Pancreas (tissue), 10 donors: Measurements from ENCODE around the gene KLHL30. TPM values are rescaled to one million over a fixed set of nuclear protein-coding genes. Genes with fewer than 3 reads are reported as not detected.

ENCODE experiments used
- ATAC-seq, 4 donors: fragments of 200-7000 bp; cut with Tn5 transposase; one replicate each; pipeline versions ENCODE4 v1.8.0 to v1.9.1; 2020; ENCODE audit warnings: mild to moderate bottlenecking in 4 of 4, moderate library complexity in 4 of 4
- DNase-seq, 6 donors: peaks; one replicate each; pipeline ENCODE4 v3.0.0-alpha.2; 2020
- FAIRE-seq: peaks from 2 replicates; lab custom pipeline; 2012; peaks lifted over from hg19 to GRCh38; lab: Jason Lieb, UNC
- H3K27ac ChIP-seq, 4 donors: fragments of 200-600 bp; sonication (generic); 1 replicate in 3 of 4; 2 replicates in 1 of 4; pipeline versions ENCODE4 v1.5.0 to v1.8.0; 2020
- H3K27me3 ChIP-seq, 4 donors: fragments of 200-600 bp; one replicate each; pipeline ENCODE4 v1.8.0; 2021
- H3K36me3 ChIP-seq, 3 donors: fragments of 200-600 bp; sonication (generic) in 1 of 3; one replicate each; pipeline versions ENCODE4 v1.5.0 to v1.8.0; 2020 to 2021
- H3K4me1 ChIP-seq, 3 donors: fragments of 200-600 bp; one replicate each; pipeline ENCODE4 v1.8.0; 2021
- H3K4me3 ChIP-seq, 4 donors: fragments of 200-600 bp; sonication (generic) in 2 of 4; one replicate each; pipeline versions ENCODE4 v1.5.0 to v1.8.0; 2020 to 2021
- H3K9me3 ChIP-seq, 4 donors: fragments of 200-600 bp; one replicate each; pipeline ENCODE4 v1.8.0; 2021
- WGBS, 2 donors: extraction: QIAGEN DNeasy Blood & Tissue Kit; methylation state at CpG; one replicate each; pipeline ENCODE4 v1.1.7; 2013; 5-methylcytosine and 5-hydroxymethylcytosine counted together
- intact Hi-C, 3 donors: fragments of 100-400 bp; cut with DNase I; formaldehyde crosslinking; loops; one replicate each; pipeline versions ENCODE4 v1.11.1 to v1.14.2; 2022
- polyA plus RNA-seq, 2 donors: library from polyadenylated mRNA; stranded (reverse); fragments of 200-250 nt; gene quantifications; one replicate each; pipeline ENCODE4 v1.2.3, GENCODE V29; 2013
- total RNA-seq, 6 donors: library from RNA; stranded (reverse); fragmentation: NEBNext Ultra II Directional in 4 of 6; extraction: Animal tissue kit (Norgen Biotek cat#: 25700) in 4 of 6; gene quantifications; one replicate each; pipeline versions ENCODE4 v1.2.1 to v1.2.4, GENCODE V29; 2021 to 2023
- TF ChIP-seq, protein P1 (sequence below), 4 donors: fragments of 200-600 bp; sonication (generic) in 3 of 4; IDR thresholded peaks; one replicate each; pipeline versions ENCODE4 v1.5.0 to v1.8.0; 2021; ENCODE audit warnings: antibody characterized with exemption in 4 of 4
- donor health status: healthy with polysubstance abuse.
- donor health status: DM: no; HTN: no; CAD: no; lungs with moderate emphysema.
- donor health status: DM: no; HTN: no; CAD: no.
- donor health status: control.
- donor health status: control.
- donor health status: Bipolar disorder and iron deficiency.
- donor health status: DM: yes; HTN: yes; CAD: no.
- donor health status: DM: no; HTN: no; CAD: no.
- donor health status: DM: no; HTN: no; CAD: no.
- donor health status: DM: yes; HTN: yes; CAD: no.

KLHL30 gene
- total and polyA plus RNA-seq, 8 donors: 0.03 to 0.14 (median 0.11) TPM; not detected in 2

DNA sequence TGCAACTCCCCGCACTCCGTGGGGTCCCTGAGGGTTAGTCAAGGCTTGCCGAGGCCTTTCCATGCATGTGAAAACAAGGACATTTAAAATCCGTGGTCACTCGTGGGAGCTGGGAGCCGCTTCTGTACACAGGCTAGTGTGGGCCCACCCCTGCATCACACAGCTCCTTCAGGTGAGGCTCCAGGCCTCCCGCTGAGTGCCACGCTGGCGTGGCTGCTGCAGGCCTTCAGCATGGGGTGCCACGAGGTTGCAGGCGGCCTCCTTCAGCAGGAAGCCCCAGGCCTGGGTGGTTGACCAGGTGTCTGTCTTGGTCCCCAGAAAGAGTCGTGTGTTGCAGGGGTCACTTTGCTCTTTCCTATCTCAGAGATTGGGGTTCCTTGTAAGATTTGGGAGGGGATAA, 6.6 kb downstream of the KLHL30 start:
- no peaks in the 10 kb centered on the region for H3K9me3 ChIP-seq
- H3K27me3 ChIP-seq: no peaks in the 10 kb centered on the region
- H3K4me3 ChIP-seq: no peak overlapping the region
- no peak for FAIRE-seq
- H3K36me3 ChIP-seq: no peaks in the 10 kb centered on the region
- H3K27ac ChIP-seq: no peak overlapping the region
- TF ChIP-seq, protein P1, sequence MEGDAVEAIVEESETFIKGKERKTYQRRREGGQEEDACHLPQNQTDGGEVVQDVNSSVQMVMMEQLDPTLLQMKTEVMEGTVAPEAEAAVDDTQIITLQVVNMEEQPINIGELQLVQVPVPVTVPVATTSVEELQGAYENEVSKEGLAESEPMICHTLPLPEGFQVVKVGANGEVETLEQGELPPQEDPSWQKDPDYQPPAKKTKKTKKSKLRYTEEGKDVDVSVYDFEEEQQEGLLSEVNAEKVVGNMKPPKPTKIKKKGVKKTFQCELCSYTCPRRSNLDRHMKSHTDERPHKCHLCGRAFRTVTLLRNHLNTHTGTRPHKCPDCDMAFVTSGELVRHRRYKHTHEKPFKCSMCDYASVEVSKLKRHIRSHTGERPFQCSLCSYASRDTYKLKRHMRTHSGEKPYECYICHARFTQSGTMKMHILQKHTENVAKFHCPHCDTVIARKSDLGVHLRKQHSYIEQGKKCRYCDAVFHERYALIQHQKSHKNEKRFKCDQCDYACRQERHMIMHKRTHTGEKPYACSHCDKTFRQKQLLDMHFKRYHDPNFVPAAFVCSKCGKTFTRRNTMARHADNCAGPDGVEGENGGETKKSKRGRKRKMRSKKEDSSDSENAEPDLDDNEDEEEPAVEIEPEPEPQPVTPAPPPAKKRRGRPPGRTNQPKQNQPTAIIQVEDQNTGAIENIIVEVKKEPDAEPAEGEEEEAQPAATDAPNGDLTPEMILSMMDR (IDR thresholded peaks at IDR 0.05): no peak
- 81 to 89% methylated on average over 12 of the region's 12 CpGs for WGBS, 2 donors
- no peak for ATAC-seq
- no peaks in the 10 kb centered on the region for H3K4me1 ChIP-seq
- intact Hi-C loops: no loop called here
- no peak for DNase-seq

DNA sequence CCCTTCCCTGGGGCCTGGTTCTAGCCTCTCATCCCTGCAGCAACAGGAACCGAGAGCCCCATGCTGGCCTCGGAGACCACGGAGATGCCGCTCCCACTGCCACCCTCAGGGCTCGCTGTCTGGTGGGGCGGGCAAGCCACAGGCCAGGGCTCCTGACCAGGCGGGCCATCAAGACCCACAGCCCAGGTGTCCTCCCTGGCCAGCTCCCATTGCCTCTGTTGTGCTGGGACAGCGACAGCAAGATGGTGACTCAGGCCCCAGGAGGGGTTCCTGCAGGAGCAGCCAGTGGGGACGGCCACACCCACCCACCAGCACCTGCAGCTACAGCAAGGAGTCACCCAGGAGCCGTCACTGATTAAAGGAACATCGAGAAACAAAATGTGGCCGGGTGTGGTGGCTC, 7.4 kb downstream of the KLHL30 start:
- Histone ChIP-seq H3K36me3 (no peaks in the 10 kb centered on the region), H3K9me3 (no peaks in the 10 kb centered on the region), H3K4me3 (no peak overlapping the region), H3K27me3 (no peaks in the 10 kb centered on the region), H3K27ac (no peak overlapping the region), H3K4me1 (no peaks in the 10 kb centered on the region)
- DNase-seq (no peak), ATAC-seq (no peak), FAIRE-seq (no peak)
- WGBS, 2 donors: 75 to 77% methylated on average over 11 to 12 of the region's 12 CpGs
- TF ChIP-seq, protein P1 (IDR thresholded peaks at IDR 0.05): no peak
- intact Hi-C loops: no loop called here

DNA sequence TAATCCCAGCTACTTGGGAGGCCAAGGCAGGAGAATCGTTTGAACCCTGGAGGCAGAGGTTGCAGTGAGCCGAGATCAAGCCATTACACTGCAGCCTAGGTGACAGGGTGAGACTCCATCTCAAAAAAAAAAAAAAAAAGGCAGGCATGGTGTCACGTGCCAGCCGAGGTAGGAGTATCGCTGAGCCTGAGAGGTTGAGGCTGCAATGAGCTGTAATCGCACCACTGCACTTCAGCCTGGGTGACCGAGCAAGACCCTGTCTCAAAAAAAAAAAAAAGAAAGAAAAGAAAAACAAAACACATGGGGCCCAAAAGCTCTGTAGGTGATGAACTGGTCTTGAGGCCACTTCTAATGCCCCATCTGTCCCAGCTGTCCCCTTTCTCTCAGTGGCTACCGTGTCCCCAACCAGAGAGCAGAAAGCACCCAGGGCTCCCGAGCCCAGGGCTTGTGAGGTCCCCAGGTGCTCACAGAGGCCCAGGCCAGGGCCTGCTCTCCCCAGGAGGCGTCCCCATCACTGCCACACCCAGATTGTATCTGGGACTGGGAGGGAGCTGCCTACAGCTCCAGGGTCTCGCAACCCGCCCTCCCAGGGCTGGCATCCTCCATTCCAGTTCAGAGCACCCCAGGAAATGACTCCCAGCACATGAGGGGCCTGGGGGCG, 8.5 kb downstream of the KLHL30 start:
- WGBS, 2 donors: 87% methylated on average over 13 of the region's 13 CpGs
- TF ChIP-seq, protein P1 (IDR thresholded peaks at IDR 0.05): no peak
- intact Hi-C loops: no loop called here
- peak in 1 of 6 donors; percentile 47 for DNase-seq
- no peak overlapping the region for H3K4me3 ChIP-seq
- no peak overlapping the region for H3K27ac ChIP-seq
- H3K9me3 ChIP-seq: no peaks in the 10 kb centered on the region
- H3K36me3 ChIP-seq: no peaks in the 10 kb centered on the region
- no peaks in the 10 kb centered on the region for H3K27me3 ChIP-seq
- FAIRE-seq: no peak
- no peaks in the 10 kb centered on the region for H3K4me1 ChIP-seq
- no peak for ATAC-seq

DNA sequence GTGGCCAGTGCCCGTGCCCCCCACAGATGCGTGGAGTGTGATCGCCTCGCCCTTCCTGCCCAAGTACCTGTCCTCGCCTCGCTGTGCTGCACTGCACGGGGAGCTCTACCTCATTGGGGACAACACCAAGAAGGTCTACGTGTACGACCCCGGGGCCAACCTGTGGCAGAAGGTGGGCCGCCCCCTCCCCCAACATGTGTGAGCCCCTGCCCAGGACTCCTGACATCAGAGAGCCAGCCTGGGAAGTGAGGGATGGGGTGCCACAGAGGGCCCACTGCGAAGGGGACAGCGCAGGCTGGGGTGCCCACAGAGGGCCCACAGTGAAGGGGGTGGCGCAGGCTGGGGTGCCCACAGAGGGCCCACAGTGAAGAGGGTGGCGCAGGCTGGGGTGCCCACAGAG, 10.5 kb downstream of the KLHL30 start:
- Histone ChIP-seq H3K36me3 (no peaks in the 10 kb centered on the region), H3K9me3 (no peaks in the 10 kb centered on the region), H3K27me3 (no peaks in the 10 kb centered on the region), H3K4me3 (no peak overlapping the region), H3K4me1 (no peaks in the 10 kb centered on the region), H3K27ac (no peak overlapping the region)
- WGBS, 2 donors: 88 to 90% methylated on average over 13 to 15 of the region's 15 CpGs
- no peak for ATAC-seq
- DNase-seq: peak in 1 of 6 donors; percentile 65
- intact Hi-C loops: no loop called here
- no peak for FAIRE-seq
- TF ChIP-seq, protein P1 (IDR thresholded peaks at IDR 0.05): no peak

DNA sequence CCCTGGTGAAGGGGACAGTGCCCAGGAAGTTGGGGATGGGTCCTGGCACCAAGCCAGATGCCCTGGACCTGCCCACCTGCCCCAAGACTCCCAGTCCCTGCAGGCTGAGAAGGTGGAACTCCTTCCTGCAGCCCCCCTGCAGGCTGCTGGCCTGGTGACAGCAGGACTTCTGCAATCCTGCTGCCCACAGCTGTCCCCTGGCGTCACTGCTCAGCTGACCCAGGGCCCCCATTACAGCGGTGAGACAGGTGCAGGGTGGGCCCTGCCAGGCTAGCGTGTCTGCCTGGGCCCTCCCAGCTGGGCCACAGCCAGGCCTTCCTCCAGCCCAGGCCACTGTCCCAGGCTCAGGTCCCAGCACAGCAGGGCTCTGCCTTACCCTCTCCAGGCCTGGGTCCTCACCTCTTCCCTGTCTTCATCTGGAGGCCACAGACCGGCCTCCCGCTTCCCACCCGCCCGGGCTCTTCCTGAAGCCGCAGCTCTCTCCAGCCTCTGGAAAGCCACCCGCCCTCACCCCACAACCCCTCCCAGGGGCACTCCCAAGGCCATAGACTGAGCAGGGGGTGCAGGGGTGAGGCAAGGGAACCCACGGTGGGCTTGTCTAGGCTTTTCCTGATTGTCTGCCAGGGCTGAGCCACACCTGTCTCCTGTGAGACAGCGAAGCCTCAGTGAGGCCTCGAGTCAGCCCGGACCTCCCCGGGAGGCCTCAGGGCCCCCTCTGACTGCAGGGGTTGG, 11.5 kb downstream of the KLHL30 start:
- H3K4me1 ChIP-seq: no peaks in the 10 kb centered on the region
- intact Hi-C loops: no loop called here
- no peaks in the 10 kb centered on the region for H3K27me3 ChIP-seq
- ATAC-seq (no peak), DNase-seq (peak in 2 of 6 donors; percentile 37 to 65), FAIRE-seq (no peak)
- H3K4me3 ChIP-seq: no peak overlapping the region
- no peak overlapping the region for H3K27ac ChIP-seq
- no peaks in the 10 kb centered on the region for H3K9me3 ChIP-seq
- TF ChIP-seq, protein P1 (IDR thresholded peaks at IDR 0.05): no peak
- WGBS, 2 donors: 81 to 82% methylated on average over 14 of the region's 14 CpGs
- no peaks in the 10 kb centered on the region for H3K36me3 ChIP-seq
